Germinal center (tissue), 1 donor: ENCODE results near the gene FABP6.

Experiments used
- DNase-seq: peaks from one replicate; pipeline ENCODE4 v3.0.0; 2012; ENCODE audit warnings: mixed read lengths, low spot score

Gene FABP6

GRCh38 chr5:160262151-160263074 is 33.1 kb downstream of the FABP6 start:
- no peak for DNase-seq

DNA sequence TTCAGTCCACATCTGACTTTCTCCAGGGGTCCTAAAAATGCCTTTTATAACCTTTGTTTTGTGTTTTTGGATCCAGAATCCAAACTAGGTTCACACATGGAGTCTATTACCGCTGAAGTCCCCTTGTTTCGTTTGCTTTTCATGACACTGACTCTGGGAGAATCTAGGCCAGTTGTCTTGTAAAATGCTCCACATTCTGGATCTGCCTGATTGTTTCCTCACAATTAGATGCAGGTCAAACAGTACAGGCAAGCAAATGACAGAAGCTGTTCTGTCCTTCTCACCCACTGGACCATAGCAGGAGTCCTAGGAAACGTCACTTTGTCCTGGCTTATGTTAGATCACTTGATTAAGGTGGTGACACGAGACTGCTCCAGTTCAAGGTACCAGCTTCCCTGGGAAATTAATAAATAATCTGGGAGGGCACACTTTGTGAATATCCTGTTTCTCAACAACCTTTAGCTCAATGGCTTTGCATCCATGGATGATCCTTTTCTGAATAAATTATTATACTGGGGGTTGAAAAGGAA is 34.1 kb downstream of the FABP6 start:
- DNase-seq, result no peak

GRCh38 chr5:160266044-160266443 is 36.7 kb downstream of the FABP6 start:
- DNase-seq, result no peak

DNA sequence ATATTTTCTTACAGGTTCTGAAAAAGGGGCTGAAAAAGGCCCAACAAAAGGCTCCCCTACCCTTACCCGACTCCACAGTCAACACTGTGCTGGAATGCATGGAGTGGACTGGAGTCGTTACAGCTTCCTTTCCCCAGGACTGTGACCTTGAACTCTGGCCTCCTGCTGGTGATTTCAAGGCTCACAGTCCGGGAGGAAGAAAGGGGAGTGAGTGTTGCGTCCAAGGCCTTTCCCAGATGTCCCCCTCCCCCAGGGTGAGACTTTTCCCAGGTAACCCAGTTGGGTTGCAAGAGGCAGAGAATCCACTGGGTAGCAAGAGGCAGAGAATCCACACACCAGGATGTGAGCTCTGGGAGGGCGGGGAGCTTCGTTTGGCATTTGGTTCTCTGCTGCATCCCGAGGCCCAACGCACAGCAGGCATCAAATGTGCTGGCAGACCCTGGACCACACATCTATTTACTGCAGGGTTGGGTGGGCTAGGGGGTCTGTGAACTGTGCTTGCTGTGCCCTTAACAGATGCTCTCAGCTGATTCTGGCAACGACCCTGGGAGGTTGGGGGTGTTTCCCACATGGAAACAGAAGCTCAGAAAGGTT is 37.5 kb downstream of the FABP6 start:
- no peak for DNase-seq

DNA sequence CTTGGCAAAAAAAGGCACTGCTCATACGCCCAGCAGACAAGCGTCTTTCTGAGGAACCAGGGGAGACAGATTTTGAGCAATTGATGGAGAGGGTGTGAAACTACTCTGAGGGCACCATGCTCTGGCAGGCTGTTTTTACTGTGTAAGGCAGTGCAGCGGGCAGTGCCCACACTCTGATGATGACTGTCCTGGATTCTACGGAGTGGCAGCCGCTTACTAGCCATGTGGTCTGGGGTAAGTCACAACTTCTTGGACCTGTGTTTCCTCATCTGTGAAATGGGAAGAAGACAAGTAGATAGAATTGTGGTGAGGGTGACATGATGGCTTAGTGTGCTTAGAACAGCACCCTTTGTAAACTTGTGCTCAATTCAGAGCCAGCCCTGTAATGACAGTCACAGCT is 38.8 kb downstream of the FABP6 start:
- DNase-seq, result no peak

- DNase-seq, result no peak
These were observed 39.7 kb downstream of the FABP6 start for GRCh38 chr5:160269017-160269416.

DNA sequence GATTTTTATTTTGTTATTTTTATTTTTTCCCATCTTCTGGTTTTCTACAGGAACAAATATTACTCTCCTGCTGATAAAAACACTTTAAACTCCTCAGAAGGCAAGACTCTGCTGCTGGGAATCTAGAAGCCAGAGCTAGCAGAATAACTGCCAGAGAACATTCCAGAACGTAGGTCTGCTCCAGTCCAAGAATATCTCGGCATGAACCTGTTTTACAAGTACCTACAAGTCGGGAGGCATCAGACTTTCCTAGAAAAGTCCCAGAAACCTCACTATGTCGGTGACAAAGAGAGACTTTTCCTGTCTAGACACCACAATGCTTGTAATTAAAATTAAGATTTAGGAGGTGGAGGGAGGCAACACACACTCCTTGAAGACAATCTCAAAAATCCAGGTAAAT is 41.4 kb downstream of the FABP6 start:
- no peak for DNase-seq

DNA sequence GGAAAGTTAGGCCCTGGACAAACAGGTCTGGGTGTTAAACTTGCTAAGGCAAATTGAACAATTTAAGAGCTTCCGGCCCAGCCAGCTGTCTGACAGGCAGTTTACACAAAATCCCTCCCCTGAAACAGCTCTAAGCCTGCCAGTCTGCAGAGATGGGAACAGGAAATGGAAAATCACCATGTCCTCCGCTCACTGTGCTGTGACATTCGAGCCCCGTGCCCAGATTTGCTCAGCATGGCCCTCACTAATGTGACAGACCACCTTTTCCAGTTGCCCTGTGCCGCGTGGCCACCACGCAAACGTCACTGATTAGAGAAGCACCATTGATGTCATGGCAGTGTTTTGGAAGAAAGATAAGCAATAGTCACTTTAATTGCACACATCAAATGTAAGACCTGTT is 42.1 kb downstream of the FABP6 start:
- no peak for DNase-seq

- no peak for DNase-seq
These were observed 42.5 kb downstream of the FABP6 start for GRCh38 chr5:160271836-160272235.

- no peak for DNase-seq
These were observed 43.0 kb downstream of the FABP6 start for GRCh38 chr5:160272264-160272663.

DNA sequence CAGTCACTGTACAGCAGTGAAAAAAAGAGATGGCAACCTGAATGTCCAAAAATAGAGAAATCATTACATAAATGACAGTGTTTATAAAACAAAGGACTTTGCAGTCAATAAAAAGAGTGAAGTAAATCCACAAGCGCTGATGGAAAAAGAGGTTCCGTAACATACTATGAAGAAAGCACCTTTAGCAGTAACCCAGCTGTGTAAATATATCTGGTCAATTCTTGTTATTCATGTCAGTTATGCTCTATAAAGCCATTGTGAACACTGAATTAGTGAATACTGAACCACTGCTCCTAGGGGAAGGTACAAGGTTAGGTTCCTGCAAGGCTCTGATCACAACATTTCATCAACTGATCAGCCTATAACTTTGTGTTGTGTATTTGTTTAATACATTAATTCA is 43.6 kb downstream of the FABP6 start:
- no peak for DNase-seq

GRCh38 chr5:160274483-160274931 is 45.2 kb downstream of the FABP6 start:
- DNase-seq, result no peak

- DNase-seq, result no peak
These were observed 49.0 kb downstream of the FABP6 start for GRCh38 chr5:160278343-160278742.

DNA sequence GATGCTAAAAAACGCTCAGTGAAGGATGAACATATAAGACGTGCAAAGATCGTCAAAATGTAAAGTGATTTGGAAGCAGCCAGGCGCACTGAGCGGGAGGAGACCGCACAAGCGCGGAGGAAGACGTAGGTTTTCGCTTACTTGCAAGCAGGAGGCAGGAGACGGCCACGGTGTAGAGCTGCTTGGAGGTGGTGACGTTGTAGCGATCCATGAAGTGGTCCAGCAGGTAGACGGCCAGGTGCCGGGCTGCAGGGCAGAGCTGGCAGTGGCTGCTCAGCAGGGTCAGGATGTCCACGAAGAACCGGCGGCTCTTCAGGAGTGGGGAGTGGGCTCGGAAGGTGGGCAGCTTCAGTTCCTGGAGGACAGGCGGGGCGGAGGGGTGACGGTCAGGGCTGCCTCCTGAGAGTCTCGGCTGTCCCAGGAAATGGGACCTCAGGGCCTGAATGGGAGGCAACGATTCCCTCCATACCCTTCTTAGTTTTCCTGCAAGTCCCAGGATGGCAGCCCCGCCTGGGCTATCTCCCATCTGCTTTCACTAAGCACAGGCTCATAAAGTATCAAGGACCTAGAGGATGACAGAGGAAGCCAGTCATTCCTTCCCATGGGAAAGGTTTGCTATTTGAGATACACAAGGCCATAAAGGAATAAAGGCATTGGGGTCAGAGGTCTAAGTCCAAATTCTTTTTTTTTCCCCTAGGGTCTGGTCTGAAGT is 51.2 kb downstream of the FABP6 start:
- no peak for DNase-seq

DNA sequence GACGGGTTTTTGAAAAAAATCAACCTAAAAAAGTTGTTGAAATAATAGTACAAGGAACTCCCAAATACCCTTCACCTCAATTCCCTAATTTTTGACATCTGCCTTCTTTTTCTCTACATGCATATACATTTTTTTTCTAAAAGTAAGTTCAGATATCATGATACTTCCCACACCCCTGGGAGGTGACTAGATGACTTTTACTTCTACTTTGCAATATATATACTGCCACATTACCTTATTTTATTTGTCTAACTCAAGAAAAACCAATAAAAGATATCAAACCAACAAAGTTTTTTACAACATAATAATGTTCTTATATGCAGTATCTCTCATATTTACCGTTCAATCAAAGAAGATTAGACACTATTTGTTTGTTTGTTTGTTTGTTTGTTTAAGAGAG is 52.0 kb downstream of the FABP6 start:
- DNase-seq, result no peak

DNA sequence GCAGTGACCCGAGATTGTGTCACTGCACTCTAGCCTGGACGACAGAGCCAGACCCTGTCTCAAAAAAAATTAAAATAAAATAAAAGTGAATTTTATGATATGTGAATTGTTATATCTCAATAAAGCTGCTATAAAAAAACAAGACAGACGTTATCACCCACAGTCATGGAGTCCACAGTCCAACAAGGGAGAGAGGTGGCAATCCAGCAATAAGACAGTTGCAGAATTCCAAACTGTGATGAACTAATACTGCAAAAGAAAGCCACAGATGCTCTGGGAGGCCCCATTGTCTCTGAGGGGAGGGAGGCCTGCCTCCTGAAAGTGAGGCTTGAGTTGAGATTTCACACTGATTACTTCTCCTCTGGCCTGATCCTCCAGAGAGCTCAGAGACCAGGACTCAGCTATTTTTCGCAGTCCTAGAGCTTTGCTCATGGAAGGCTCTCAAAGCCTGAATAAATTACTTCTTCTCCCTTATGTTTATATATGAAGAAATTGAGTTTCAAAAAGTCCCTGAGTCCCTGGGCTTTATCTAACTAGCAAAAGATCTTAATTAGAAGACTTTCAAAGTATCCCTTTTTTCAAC is 55.1 kb downstream of the FABP6 start:
- no peak for DNase-seq

DNA sequence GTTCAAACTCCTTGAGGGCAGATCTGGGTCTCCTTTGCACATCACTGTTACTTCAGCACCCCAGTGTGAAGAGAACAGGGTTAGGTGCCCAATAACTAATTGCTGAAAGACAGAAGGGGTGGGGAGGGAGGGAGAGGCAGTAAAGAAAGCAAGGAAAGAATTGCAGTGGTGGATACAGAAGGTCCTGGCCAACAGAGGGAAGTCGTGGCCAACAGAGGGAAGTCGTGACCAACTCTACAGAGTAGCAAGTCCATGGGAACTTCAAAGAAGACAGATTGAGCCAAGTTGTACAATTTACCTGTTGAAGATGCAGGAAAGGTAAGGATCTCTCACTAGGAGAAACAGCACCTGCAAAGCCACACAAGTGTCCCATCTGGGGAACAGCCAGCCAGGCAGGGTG is 56.0 kb downstream of the FABP6 start:
- no peak for DNase-seq

- DNase-seq, result no peak
These were observed 57.6 kb downstream of the FABP6 start for GRCh38 chr5:160286947-160287346.

- no peak for DNase-seq
These were observed 58.2 kb downstream of the FABP6 start for GRCh38 chr5:160287378-160288051.
